Muscle layer of duodenum (tissue), 2 donors: Measurements from ENCODE around the gene SHISA6.
"Not testable (repeated sequence)": the region's sequence is repeated elsewhere in the genome, so short reads cannot be mapped to it uniquely, and the experiment has no call there.

Source experiments
- H3K27ac ChIP-seq: one replicate; pipeline ENCODE4 v1.7.0; 2013; ENCODE audit warnings: mild to moderate bottlenecking, low read length
- H3K27me3 ChIP-seq: one replicate; pipeline ENCODE4 v1.7.0; 2013; ENCODE audit warnings: low read depth, mild to moderate bottlenecking, control low read depth, low read length
- H3K36me3 ChIP-seq, 2 donors: one replicate each; pipeline ENCODE4 v1.7.0; 2013; ENCODE audit warnings: low read length in 2 of 2, control low read depth in 1 of 2, mild to moderate bottlenecking in 1 of 2; ENCODE audit not compliant: insufficient read depth in 2 of 2, control insufficient read depth in 1 of 2
- H3K4me1 ChIP-seq, 2 donors: one replicate each; pipeline ENCODE4 v1.7.0; 2013; ENCODE audit warnings: low read length in 2 of 2, mild to moderate bottlenecking in 2 of 2, control low read depth in 1 of 2, moderate library complexity in 1 of 2; ENCODE audit not compliant: insufficient read depth in 2 of 2, control insufficient read depth in 1 of 2
- H3K4me3 ChIP-seq, 2 donors: one replicate each; pipeline ENCODE4 v1.7.0; 2013; ENCODE audit warnings: low read length in 2 of 2, low read depth in 1 of 2, mild to moderate bottlenecking in 1 of 2
- H3K9me3 ChIP-seq, 2 donors: one replicate each; pipeline ENCODE4 v1.7.0; 2013; ENCODE audit warnings: low read length in 2 of 2, control low read depth in 1 of 2, mild to moderate bottlenecking in 1 of 2; ENCODE audit not compliant: control insufficient read depth in 1 of 2
- donor health status: healthy.

Gene SHISA6

GRCh38 chr17:11303773-11304394, 62.9 kb downstream of the SHISA6 start:
- Histone ChIP-seq H3K36me3 (no peaks in the 10 kb centered on the region), H3K4me1 (no peaks in the 10 kb centered on the region), H3K27ac (no peak overlapping the region), H3K9me3 (no peaks in the 10 kb centered on the region), H3K27me3 (no peaks in the 10 kb centered on the region), H3K4me3 (no peak overlapping the region)

- H3K27me3 ChIP-seq, result no peaks in the 10 kb centered on the region
- no peak overlapping the region for H3K27ac ChIP-seq
- no peaks in the 10 kb centered on the region for H3K4me1 ChIP-seq
- no peaks in the 10 kb centered on the region for H3K36me3 ChIP-seq
- no peaks in the 10 kb centered on the region for H3K9me3 ChIP-seq
- no peak overlapping the region for H3K4me3 ChIP-seq
Measured at GRCh38 chr17:11304568-11304967, 63.6 kb downstream of the SHISA6 start.

DNA sequence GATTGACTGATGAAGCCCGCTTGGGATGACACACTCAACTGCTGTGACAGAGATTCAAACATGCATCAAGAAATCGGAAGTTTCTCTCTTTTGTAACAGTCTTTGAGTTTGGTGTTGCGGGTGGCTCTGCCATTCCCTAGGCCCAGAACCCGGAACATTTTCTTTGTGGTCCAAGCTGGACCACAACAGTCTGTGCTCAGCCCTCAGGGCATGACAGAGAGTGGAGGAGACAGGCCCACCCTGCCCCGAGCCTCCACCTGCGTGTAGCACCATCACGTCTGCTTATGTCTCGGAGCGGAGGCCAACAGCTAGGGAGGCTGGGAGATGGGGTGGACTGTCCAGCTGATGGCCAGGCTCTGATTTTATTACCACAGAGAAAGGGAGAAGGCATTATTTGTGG, 64.5 kb downstream of the SHISA6 start:
- H3K27ac ChIP-seq, result no peak overlapping the region
- no peak overlapping the region for H3K4me3 ChIP-seq
- no peaks in the 10 kb centered on the region for H3K4me1 ChIP-seq
- H3K9me3 ChIP-seq, result no peaks in the 10 kb centered on the region
- no peaks in the 10 kb centered on the region for H3K36me3 ChIP-seq
- H3K27me3 ChIP-seq, result no peaks in the 10 kb centered on the region

DNA sequence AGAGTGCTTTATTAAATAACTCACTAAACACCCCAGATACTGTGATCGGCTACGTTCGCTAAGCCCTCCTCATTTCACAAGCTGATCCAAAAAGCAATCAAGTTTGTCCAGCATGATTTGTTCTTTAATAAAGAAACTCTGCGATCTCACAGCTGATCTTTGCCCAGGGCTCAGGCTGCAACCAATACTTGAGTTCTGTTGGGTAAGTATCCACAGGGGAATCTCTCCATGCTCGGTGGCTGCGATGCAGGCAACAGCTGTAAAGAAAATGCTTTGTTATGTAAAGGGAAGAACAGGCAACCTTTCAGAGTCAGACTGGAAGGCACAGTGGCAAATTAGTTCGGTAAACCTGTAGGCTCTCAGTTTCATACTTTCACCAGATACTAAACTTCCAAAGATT, 67.5 kb downstream of the SHISA6 start:
- Histone ChIP-seq H3K27ac (no peak overlapping the region), H3K4me1 (no peaks in the 10 kb centered on the region), H3K27me3 (no peaks in the 10 kb centered on the region), H3K36me3 (no peaks in the 10 kb centered on the region), H3K9me3 (no peaks in the 10 kb centered on the region), H3K4me3 (no peak overlapping the region)

DNA sequence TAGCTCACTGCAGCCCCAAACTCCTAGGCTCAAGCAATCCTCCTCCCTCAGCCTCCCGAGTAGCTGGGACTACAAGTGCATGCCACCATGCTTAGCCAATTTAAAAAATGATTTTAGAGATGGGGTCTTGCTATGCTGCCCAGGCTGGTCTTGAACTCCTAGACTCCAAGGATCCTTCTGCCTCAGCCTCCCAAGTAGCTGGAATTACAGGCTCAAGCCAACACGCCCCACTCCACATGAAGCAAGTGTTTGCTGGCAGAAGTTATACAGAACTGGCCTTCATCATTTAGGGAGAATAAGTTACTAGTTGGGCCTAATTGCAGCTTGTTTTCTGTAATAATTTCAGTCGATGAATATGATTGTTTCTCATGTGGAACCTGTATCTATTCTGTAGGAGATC, 68.0 kb downstream of the SHISA6 start:
- no peaks in the 10 kb centered on the region for H3K9me3 ChIP-seq
- H3K27me3 ChIP-seq, result no peaks in the 10 kb centered on the region
- no peaks in the 10 kb centered on the region for H3K4me1 ChIP-seq
- no peak overlapping the region for H3K4me3 ChIP-seq
- H3K36me3 ChIP-seq, result no peaks in the 10 kb centered on the region
- no peak overlapping the region for H3K27ac ChIP-seq

DNA sequence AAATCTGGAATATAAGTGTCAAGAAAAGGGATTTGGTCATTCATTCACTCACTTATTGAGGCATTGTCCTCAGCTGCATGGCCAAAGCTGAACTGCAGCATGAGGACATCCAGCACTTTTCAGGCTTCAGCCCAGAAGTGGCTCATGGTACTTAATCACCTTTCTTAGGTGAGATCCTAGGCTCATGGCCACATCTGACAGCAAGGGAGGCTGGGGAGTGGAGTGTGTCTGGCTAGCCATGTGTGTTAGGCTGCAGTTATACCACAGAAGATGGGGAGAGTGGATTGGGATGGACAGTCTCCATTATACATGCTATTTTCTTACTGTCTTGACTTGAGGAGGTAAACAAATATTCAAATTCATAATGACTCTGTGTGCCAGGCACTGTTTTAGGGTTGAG, 68.8 kb downstream of the SHISA6 start:
- no peaks in the 10 kb centered on the region for H3K9me3 ChIP-seq
- no peaks in the 10 kb centered on the region for H3K36me3 ChIP-seq
- H3K27ac ChIP-seq, result no peak overlapping the region
- H3K27me3 ChIP-seq, result no peaks in the 10 kb centered on the region
- no peaks in the 10 kb centered on the region for H3K4me1 ChIP-seq
- no peak overlapping the region for H3K4me3 ChIP-seq

GRCh38 chr17:11316451-11316850, 75.4 kb downstream of the SHISA6 start:
- not testable (repeated sequence) for H3K4me1 ChIP-seq, H3K27ac ChIP-seq, H3K4me3 ChIP-seq, H3K27me3 ChIP-seq, H3K36me3 ChIP-seq, H3K9me3 ChIP-seq

DNA sequence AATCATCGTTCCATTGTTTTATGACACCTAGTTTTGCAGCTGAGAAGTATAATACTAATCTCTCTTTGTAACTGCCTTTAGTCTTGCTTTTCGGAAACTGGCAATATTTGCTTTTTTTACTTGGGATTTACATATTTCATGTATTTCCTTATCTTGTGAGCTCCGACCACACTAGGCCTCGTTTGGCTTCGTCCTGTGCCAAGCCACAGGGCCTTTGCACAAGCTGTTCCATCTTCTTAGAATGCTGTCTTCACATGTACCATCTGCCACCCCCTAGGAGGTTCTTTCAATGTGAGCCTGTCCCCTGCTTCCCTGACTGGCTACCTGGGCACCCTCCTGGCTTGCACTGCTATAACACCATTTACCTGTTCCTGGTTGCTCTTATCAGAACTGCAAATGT, 77.2 kb downstream of the SHISA6 start:
- Histone ChIP-seq H3K36me3 (no peaks in the 10 kb centered on the region), H3K27ac (no peak overlapping the region), H3K27me3 (no peaks in the 10 kb centered on the region), H3K9me3 (no peaks in the 10 kb centered on the region), H3K4me1 (no peaks in the 10 kb centered on the region), H3K4me3 (no peak overlapping the region)

DNA sequence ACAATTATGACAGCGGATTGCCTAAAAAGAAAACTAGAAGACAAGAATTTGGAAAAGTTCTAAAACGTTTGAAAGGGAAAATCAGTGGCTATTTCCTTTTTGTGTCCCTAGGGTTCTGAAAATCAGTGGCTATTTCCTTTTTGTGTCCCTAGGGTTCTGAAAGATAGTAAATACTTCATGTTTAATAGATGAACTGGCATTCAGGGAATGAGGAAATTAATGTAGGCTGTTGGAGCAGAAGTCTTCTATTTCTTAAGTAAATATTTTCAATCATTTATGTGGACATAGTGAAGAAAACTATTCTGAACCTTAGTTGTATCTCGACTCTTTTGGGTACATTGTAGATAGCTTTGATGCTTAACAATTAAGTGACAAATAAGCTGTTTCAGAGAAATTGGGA, 78.9 kb downstream of the SHISA6 start:
- no peak overlapping the region for H3K4me3 ChIP-seq
- no peak overlapping the region for H3K27ac ChIP-seq
- no peaks in the 10 kb centered on the region for H3K27me3 ChIP-seq
- H3K36me3 ChIP-seq, result no peaks in the 10 kb centered on the region
- H3K9me3 ChIP-seq, result no peaks in the 10 kb centered on the region
- no peaks in the 10 kb centered on the region for H3K4me1 ChIP-seq

- Histone ChIP-seq H3K9me3 (no peaks in the 10 kb centered on the region), H3K27ac (no peak overlapping the region), H3K27me3 (no peaks in the 10 kb centered on the region), H3K4me3 (no peak overlapping the region), H3K36me3 (no peaks in the 10 kb centered on the region), H3K4me1 (peaks cover 0 to 9% of the 10 kb centered on the region in 2 donors)
Measured at GRCh38 chr17:11324021-11324420, 83.0 kb downstream of the SHISA6 start.

DNA sequence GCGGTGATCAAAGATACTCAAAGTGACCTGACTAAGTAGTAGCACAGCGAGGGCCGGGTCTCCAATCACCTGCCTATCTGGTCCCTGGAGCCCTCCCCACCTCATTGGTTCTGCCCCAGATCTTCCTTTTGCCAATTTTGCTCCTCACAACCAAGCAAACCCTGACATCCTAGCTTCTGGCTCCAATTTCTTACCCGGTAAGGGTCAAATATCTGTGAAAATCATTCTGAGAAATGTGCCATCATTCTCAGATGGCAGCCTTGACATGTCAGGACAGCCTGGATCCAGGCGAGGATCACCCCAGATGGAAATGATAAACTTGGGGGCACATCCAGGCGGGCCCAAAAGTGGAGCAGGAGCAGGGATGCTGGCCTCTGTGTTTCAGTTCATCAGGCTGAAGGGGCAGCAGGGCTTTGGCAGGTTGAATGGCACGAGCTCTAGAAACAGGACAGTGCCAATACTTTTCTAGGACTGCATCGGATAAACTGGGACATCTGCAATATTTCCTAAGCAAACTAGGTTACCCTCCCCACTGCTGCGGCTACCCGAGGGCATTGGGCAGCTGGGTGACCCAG, 83.9 kb downstream of the SHISA6 start:
- Histone ChIP-seq H3K27ac (no peak overlapping the region), H3K27me3 (no peaks in the 10 kb centered on the region), H3K36me3 (no peaks in the 10 kb centered on the region), H3K4me3 (no peak overlapping the region), H3K9me3 (no peaks in the 10 kb centered on the region), H3K4me1 (peaks cover 0 to 10% of the 10 kb centered on the region in 2 donors)

GRCh38 chr17:11326492-11326891, 85.5 kb downstream of the SHISA6 start:
- H3K27ac ChIP-seq, result no peak overlapping the region
- H3K4me3 ChIP-seq, result no peak overlapping the region
- no peaks in the 10 kb centered on the region for H3K36me3 ChIP-seq
- no peaks in the 10 kb centered on the region for H3K27me3 ChIP-seq
- H3K9me3 ChIP-seq, result no peaks in the 10 kb centered on the region
- H3K4me1 ChIP-seq, result peaks cover 0 to 14% of the 10 kb centered on the region in 2 donors
